ENCODE data around the gene RGL3.

The RGL3 gene

DNA sequence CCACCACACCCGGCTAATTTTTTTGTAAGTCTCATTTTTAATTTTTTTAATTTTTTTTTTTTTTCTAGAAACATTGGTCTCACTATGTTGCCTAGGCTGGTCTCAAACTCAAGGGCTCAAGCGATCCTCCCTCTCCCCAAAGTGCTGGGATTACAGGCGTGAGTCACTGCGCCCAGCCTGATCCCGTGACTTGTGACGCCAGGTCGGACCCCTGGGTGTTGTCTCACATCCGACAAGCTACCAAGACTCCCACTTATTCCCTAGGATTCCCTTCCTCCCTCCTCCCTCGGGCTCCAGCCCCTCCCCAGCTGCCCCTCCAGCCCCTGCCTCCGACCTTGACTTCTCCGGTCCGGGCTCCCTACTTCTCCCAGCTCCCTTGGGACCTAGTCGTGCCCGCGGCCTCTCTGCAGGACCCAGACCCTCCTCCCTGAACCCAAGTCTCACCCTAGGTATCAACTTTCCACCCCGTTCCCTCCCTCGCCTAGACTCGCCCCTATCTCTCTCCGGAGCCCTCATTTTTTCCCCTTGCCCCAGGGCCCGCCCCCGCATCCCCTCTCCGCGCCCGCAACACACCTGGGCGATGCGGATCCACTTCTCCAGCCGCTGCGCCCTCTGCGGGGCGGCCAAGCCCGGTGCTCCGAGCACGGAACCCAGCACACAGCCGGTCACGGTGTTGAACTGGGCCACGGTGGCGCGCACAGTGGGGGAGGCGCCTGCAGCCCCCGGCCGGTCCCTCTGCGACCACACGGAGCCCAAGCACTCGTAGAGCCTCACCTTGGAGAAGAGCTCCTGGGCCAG, 13.1 kb downstream of the RGL3 start:
- H3K27ac ChIP-seq (ENCODE audit: low read depth, low read length): no peak overlapping the region
- no peak overlapping the region for H4K91ac ChIP-seq (ENCODE audit: low read depth, low read length)
- H3K4ac ChIP-seq (ENCODE audit: low read depth, low read length): no peak overlapping the region
- no peaks in the 10 kb centered on the region for H3K27me3 ChIP-seq (ENCODE audit: insufficient read depth, low read length)
- H3K79me1 ChIP-seq (ENCODE audit: low read length): no peaks in the 10 kb centered on the region
- no peak overlapping the region for H3K9ac ChIP-seq (ENCODE audit: low read length)
- no peak overlapping the region for H2BK5ac ChIP-seq (ENCODE audit: low read depth, low read length, poor library complexity)
- H3K18ac ChIP-seq (ENCODE audit: low read length): no peak overlapping the region
- no peak overlapping the region for H2BK12ac ChIP-seq (ENCODE audit: low read length)
- no peak overlapping the region for H3K4me3 ChIP-seq (ENCODE audit: low read depth, low read length)
- no peaks in the 10 kb centered on the region for H3K79me2 ChIP-seq (ENCODE audit: control insufficient read depth, insufficient read depth, low read length, poor library complexity)
- H2AK5ac ChIP-seq (ENCODE audit: low read length): no peak overlapping the region
- H4K8ac ChIP-seq (ENCODE audit: low read depth, low read length): no peak overlapping the region
- WGBS (ENCODE audit: extremely low coverage, insufficient coverage, insufficient read length): no CpG with 5 or more reads among the region's 44 CpGs
- no peak overlapping the region for H3K4me2 ChIP-seq (ENCODE audit: low read length)
- H3K9me3 ChIP-seq (ENCODE audit: insufficient read depth, low read depth, low read length): peaks cover 1% of the 10 kb centered on the region
- DNase-seq: no peak
- no peak overlapping the region for H3K14ac ChIP-seq (ENCODE audit: low read length)
- H2AFZ ChIP-seq (ENCODE audit: insufficient read depth, low read length, poor library complexity): no peak overlapping the region
- no peak overlapping the region for H3K23ac ChIP-seq (ENCODE audit: low read length)
- no peak overlapping the region for H4K12ac ChIP-seq (ENCODE audit: low read depth, low read length)
- H3K4me1 ChIP-seq (ENCODE audit: control insufficient read depth in 1 of 2, insufficient read depth in 2 of 2, low read length in 2 of 2): no peaks in the 10 kb centered on the region
- H2BK120ac ChIP-seq (ENCODE audit: insufficient read depth, low read length, poor library complexity): no peak overlapping the region
- peaks cover 18 to 24% of the 10 kb centered on the region in 2 experiments for H3K36me3 ChIP-seq (ENCODE audit: control insufficient read depth in 1 of 2, insufficient read depth in 2 of 2, low read length in 2 of 2)

DNA sequence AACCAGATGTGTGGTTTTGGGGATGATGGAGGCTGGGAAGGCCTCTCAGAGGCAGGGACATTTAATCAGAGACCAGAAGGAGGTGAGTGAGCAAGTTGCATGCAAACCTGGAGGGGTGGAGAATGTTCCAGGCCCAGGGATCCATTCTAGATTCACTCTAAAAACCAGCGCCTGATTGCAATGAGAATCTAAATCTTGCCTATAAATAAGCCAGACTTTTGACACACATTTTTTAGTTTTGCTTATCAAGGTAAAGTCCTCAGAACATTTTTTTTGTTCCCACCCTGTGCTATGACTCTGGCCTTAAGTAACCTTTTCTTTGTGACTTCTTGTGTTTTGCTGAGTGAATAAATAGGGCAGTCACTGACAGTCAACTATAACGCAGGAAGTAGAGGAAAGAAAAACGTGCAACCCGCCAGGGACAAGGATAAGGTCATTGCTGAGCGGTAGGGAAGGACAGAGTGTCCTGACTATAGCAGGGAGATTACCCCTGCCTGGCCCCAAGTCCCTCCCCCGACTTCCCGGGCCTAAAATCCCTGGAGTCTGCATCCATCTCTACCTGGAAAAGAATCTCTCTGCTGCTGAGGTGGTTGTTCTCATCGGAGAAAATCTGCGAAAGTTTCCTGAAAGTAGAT, 14.4 kb downstream of the RGL3 start:
- Histone ChIP-seq H4K91ac (ENCODE audit: low read depth, low read length) (no peak overlapping the region), H3K27me3 (ENCODE audit: insufficient read depth, low read length) (no peaks in the 10 kb centered on the region), H3K9me3 (ENCODE audit: insufficient read depth, low read depth, low read length) (peaks cover 1% of the 10 kb centered on the region), H2BK120ac (ENCODE audit: insufficient read depth, low read length, poor library complexity) (no peak overlapping the region), H2AK5ac (ENCODE audit: low read length) (no peak overlapping the region), H2BK12ac (ENCODE audit: low read length) (no peak overlapping the region), H3K18ac (ENCODE audit: low read length) (no peak overlapping the region), H3K79me2 (ENCODE audit: control insufficient read depth, insufficient read depth, low read length, poor library complexity) (no peaks in the 10 kb centered on the region), H3K79me1 (ENCODE audit: low read length) (no peaks in the 10 kb centered on the region), H3K4me3 (ENCODE audit: low read depth, low read length) (no peak overlapping the region), H3K4me1 (ENCODE audit: control insufficient read depth in 1 of 2, insufficient read depth in 2 of 2, low read length in 2 of 2) (no peaks in the 10 kb centered on the region), H3K36me3 (ENCODE audit: control insufficient read depth in 1 of 2, insufficient read depth in 2 of 2, low read length in 2 of 2) (peaks cover 25 to 28% of the 10 kb centered on the region in 2 experiments), H4K12ac (ENCODE audit: low read depth, low read length) (no peak overlapping the region), H3K27ac (ENCODE audit: low read depth, low read length) (no peak overlapping the region), H4K8ac (ENCODE audit: low read depth, low read length) (no peak overlapping the region), H3K23ac (ENCODE audit: low read length) (no peak overlapping the region), H3K4me2 (ENCODE audit: low read length) (no peak overlapping the region), H3K14ac (ENCODE audit: low read length) (no peak overlapping the region), H2BK5ac (ENCODE audit: low read depth, low read length, poor library complexity) (no peak overlapping the region), H2AFZ (ENCODE audit: insufficient read depth, low read length, poor library complexity) (no peak overlapping the region), H3K4ac (ENCODE audit: low read depth, low read length) (no peak overlapping the region), H3K9ac (ENCODE audit: low read length) (no peak overlapping the region)
- no CpG with 5 or more reads among the region's 9 CpGs for WGBS (ENCODE audit: extremely low coverage, insufficient coverage, insufficient read length)
- no peak for DNase-seq

DNA sequence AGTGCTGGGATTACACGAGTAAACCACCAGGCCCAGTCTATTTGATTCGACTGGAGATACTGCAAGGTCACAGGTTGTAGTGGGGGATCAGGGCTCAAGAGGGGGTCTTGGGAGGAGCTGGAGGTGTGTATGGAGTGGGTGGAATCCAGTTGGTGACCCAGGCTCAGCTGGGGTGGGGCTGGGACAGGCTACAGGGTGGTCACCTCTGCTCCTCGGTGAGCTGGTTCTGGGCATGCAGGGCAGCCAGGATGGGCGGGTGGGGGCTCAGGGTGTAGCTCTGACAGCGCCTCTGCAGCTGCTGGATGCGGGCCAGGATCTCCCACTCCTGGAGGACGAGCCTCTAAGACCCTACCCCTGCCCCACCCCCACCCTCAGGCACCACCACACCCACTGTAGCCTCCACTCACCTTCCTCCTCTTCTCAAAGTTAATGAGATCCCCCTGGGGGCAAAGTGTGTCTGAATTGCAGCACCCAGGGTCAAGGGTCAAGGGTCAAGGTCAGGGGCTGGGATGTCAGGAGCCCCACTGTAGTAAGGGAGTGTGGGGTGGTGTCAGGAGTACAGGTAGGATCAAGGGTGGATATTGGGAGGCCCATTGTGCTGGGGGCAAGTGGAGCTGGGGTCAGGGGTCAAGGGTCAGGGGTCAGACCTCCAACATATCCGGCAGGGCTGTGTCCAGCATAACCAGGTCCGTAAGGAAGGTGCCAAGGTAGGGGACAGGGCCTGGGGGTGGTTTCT, 17.1 kb downstream of the RGL3 start:
- Histone ChIP-seq H3K18ac (ENCODE audit: low read length) (no peak overlapping the region), H3K79me1 (ENCODE audit: low read length) (no peaks in the 10 kb centered on the region), H2AK5ac (ENCODE audit: low read length) (no peak overlapping the region), H2AFZ (ENCODE audit: insufficient read depth, low read length, poor library complexity) (no peak overlapping the region), H2BK12ac (ENCODE audit: low read length) (no peak overlapping the region), H3K9ac (ENCODE audit: low read length) (no peak overlapping the region), H3K4ac (ENCODE audit: low read depth, low read length) (no peak overlapping the region), H3K14ac (ENCODE audit: low read length) (no peak overlapping the region), H4K12ac (ENCODE audit: low read depth, low read length) (no peak overlapping the region), H3K27me3 (ENCODE audit: insufficient read depth, low read length) (no peaks in the 10 kb centered on the region), H3K27ac (ENCODE audit: low read depth, low read length) (no peak overlapping the region), H3K4me3 (ENCODE audit: low read depth, low read length) (no peak overlapping the region), H3K4me1 (ENCODE audit: control insufficient read depth in 1 of 2, insufficient read depth in 2 of 2, low read length in 2 of 2) (no peaks in the 10 kb centered on the region), H3K79me2 (ENCODE audit: control insufficient read depth, insufficient read depth, low read length, poor library complexity) (no peaks in the 10 kb centered on the region), H3K36me3 (ENCODE audit: control insufficient read depth in 1 of 2, insufficient read depth in 2 of 2, low read length in 2 of 2) (peaks cover 37 to 39% of the 10 kb centered on the region in 2 experiments), H2BK5ac (ENCODE audit: low read depth, low read length, poor library complexity) (no peak overlapping the region), H3K9me3 (ENCODE audit: insufficient read depth, low read depth, low read length) (peaks cover 1% of the 10 kb centered on the region), H2BK120ac (ENCODE audit: insufficient read depth, low read length, poor library complexity) (no peak overlapping the region), H3K4me2 (ENCODE audit: low read length) (no peak overlapping the region), H4K8ac (ENCODE audit: low read depth, low read length) (no peak overlapping the region), H3K23ac (ENCODE audit: low read length) (no peak overlapping the region), H4K91ac (ENCODE audit: low read depth, low read length) (no peak overlapping the region)
- no peak for DNase-seq
- no CpG with 5 or more reads among the region's 9 CpGs for WGBS (ENCODE audit: extremely low coverage, insufficient coverage, insufficient read length)

DNA sequence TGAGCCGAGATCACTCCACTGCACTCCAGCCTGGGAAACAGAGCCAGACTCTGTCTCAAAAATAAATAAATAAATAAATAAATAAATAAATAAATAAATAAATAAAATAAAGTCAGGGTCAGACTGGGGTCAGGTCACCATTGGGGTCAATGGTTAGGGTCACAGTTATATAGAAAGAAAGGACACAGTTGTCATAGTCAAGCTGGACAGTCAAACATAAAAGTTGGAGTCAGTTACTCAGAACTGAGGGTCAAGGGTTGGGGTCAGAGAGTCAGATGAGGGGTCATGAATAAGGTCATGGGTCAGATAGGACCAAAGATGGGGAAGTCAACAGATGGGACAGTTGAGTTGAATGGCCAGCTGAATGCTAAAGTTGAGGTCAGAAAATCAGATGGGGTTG, 18.3 kb downstream of the RGL3 start:
- Histone ChIP-seq H3K9ac (ENCODE audit: low read length) (no peak overlapping the region), H3K18ac (ENCODE audit: low read length) (no peak overlapping the region), H3K23ac (ENCODE audit: low read length) (no peak overlapping the region), H3K4ac (ENCODE audit: low read depth, low read length) (no peak overlapping the region), H3K36me3 (ENCODE audit: control insufficient read depth in 1 of 2, insufficient read depth in 2 of 2, low read length in 2 of 2) (peaks cover 34 to 36% of the 10 kb centered on the region in 2 experiments), H2BK12ac (ENCODE audit: low read length) (no peak overlapping the region), H4K91ac (ENCODE audit: low read depth, low read length) (no peak overlapping the region), H3K27me3 (ENCODE audit: insufficient read depth, low read length) (no peaks in the 10 kb centered on the region), H3K14ac (ENCODE audit: low read length) (no peak overlapping the region), H2AK5ac (ENCODE audit: low read length) (no peak overlapping the region), H4K12ac (ENCODE audit: low read depth, low read length) (no peak overlapping the region), H3K4me3 (ENCODE audit: low read depth, low read length) (no peak overlapping the region), H2BK5ac (ENCODE audit: low read depth, low read length, poor library complexity) (no peak overlapping the region), H3K4me2 (ENCODE audit: low read length) (no peak overlapping the region), H3K79me2 (ENCODE audit: control insufficient read depth, insufficient read depth, low read length, poor library complexity) (no peaks in the 10 kb centered on the region), H4K8ac (ENCODE audit: low read depth, low read length) (no peak overlapping the region), H3K9me3 (ENCODE audit: insufficient read depth, low read depth, low read length) (peaks cover 1% of the 10 kb centered on the region), H3K79me1 (ENCODE audit: low read length) (no peaks in the 10 kb centered on the region), H3K4me1 (ENCODE audit: control insufficient read depth in 1 of 2, insufficient read depth in 2 of 2, low read length in 2 of 2) (no peaks in the 10 kb centered on the region), H2BK120ac (ENCODE audit: insufficient read depth, low read length, poor library complexity) (no peak overlapping the region), H2AFZ (ENCODE audit: insufficient read depth, low read length, poor library complexity) (no peak overlapping the region), H3K27ac (ENCODE audit: low read depth, low read length) (no peak overlapping the region)
- WGBS (ENCODE audit: extremely low coverage, insufficient coverage, insufficient read length): no CpG with 5 or more reads among the region's 1 CpG
- no peak for DNase-seq

Measured in trophoblast cell (in vitro differentiated cells and primary cell).